SK-N-SH (cell line): Measurements from ENCODE around the gene DUSP16. TPM values are rescaled to one million over a fixed set of nuclear protein-coding genes. Genes with fewer than 3 reads are reported as not detected.

Experiments
- CTCF ChIA-PET: fragments of 300-600, 350-600 bp; formaldehyde crosslinking; extraction: SDS; loops from one replicate; lab custom pipeline; 2021; lab: Yijun Ruan, JAX
- POLR2A ChIA-PET: fragments of 350-600 bp; sonication (Branson Sonifier 250); formaldehyde crosslinking; extraction: SDS; loops from one replicate; lab custom pipeline; 2020; ENCODE audit warnings: antibody characterized with exemption, inconsistent platforms; lab: Yijun Ruan, JAX
- DNase-seq: peaks from one replicate; pipeline ENCODE4 v3.0.0; 2012
- H2AFZ ChIP-seq: fragments of 200-600 bp; sonication (generic); 2 replicates; pipeline ENCODE4 v1.8.1; 2016; ENCODE audit warnings: antibody characterized with exemption, mild to moderate bottlenecking, low read depth
- H3F3A ChIP-seq: fragments of 200-600 bp; sonication (generic); replicated peaks from 2 replicates; pipeline ENCODE3; 2016; ENCODE audit warnings: antibody characterized with exemption, mild to moderate bottlenecking; ENCODE audit not compliant: insufficient read depth
- H3K27ac ChIP-seq, 2 experiments: fragments of 200-500 bp in 1 of 2; fragments of 200-600 bp in 1 of 2; sonication (Bioruptor generic) in 1 of 2; sonication (generic), shearing (Covaris generic) in 1 of 2; 2 replicates each; pipeline versions ENCODE4 v1.5.1 to v1.6.1; 2014 to 2016; ENCODE audit warnings: low read depth in 2 of 2, inconsistent platforms in 1 of 2, low read length in 1 of 2, mild to moderate bottlenecking in 1 of 2, mixed read lengths in 1 of 2
- H3K27me3 ChIP-seq: fragments of 200-600 bp; sonication (generic), shearing (Covaris generic); 2 replicates; pipeline ENCODE4 v1.6.1; 2016; ENCODE audit warnings: mixed run types; ENCODE audit not compliant: insufficient read depth
- H3K36me3 ChIP-seq, 2 experiments: fragments of 200-500 bp in 1 of 2; fragments of 200-600 bp in 1 of 2; sonication (Bioruptor generic) in 1 of 2; sonication (generic) in 1 of 2; replicated peaks in 1 of 2; 2 replicates each; pipeline versions ENCODE3 to v1.5.1; 2014 to 2016; ENCODE audit warnings: low read length in 1 of 2, mild to moderate bottlenecking in 1 of 2; ENCODE audit not compliant: insufficient read depth in 2 of 2, control insufficient read depth in 1 of 2
- H3K4me1 ChIP-seq, 2 experiments: fragments of 200-500 bp in 1 of 2; fragments of 200-600 bp in 1 of 2; sonication (Bioruptor generic) in 1 of 2; sonication (generic), shearing (Covaris generic) in 1 of 2; 2 replicates each; pipeline versions ENCODE4 v1.5.1 to v1.6.1; 2014 to 2016; ENCODE audit warnings: low read depth in 1 of 2, low read length in 1 of 2, mixed run types in 1 of 2; ENCODE audit not compliant: insufficient read depth in 2 of 2, control insufficient read depth in 1 of 2
- H3K4me2 ChIP-seq: fragments of 200-600 bp; sonication (generic), shearing (Covaris generic); 2 replicates; pipeline ENCODE4 v1.6.1; 2017; ENCODE audit warnings: mixed run types
- H3K4me3 ChIP-seq, 2 experiments: fragments of 200-500 bp in 1 of 2; fragments of 200-600 bp in 1 of 2; sonication (Bioruptor generic) in 1 of 2; sonication (generic), shearing (Covaris generic) in 1 of 2; 2 replicates each; pipeline versions ENCODE4 v1.5.1 to v1.8.1; 2014 to 2016; ENCODE audit warnings: low read depth in 2 of 2, inconsistent platforms in 1 of 2, low read length in 1 of 2, mild to moderate bottlenecking in 1 of 2, mixed read lengths in 1 of 2, moderate library complexity in 1 of 2
- H3K79me2 ChIP-seq: fragments of 200-600 bp; sonication (generic); 2 replicates; pipeline ENCODE4 v1.8.1; 2017; ENCODE audit warnings: mild to moderate bottlenecking; ENCODE audit not compliant: insufficient read depth
- H3K9ac ChIP-seq: fragments of 200-600 bp; sonication (generic); 2 replicates; pipeline ENCODE4 v1.6.1; 2017; ENCODE audit warnings: mixed run types
- H3K9me2 ChIP-seq: fragments of 200-600 bp; sonication (generic); 2 replicates; pipeline ENCODE4 v1.6.1; 2017; ENCODE audit warnings: mixed run types
- H3K9me3 ChIP-seq: fragments of 200-600 bp; sonication (generic); 2 replicates; pipeline ENCODE4 v1.6.1; 2017; ENCODE audit warnings: mixed run types, mild to moderate bottlenecking, moderate library complexity
- H4K20me1 ChIP-seq: fragments of 200-600 bp; sonication (generic); 2 replicates; pipeline ENCODE4 v1.6.1; 2017; ENCODE audit warnings: mild to moderate bottlenecking, mixed run types; ENCODE audit not compliant: insufficient read depth
- CHD2 ChIP-seq: fragments of 150-350 bp; IDR thresholded peaks from 2 replicates; pipeline ENCODE4 v1.6.1; 2018; ENCODE audit warnings: low read length; ENCODE audit not compliant: partially characterized antibody
- EZH2phosphoT487 ChIP-seq: fragments of 200-600 bp; sonication (generic); IDR thresholded peaks from 2 replicates; pipeline ENCODE4 v1.6.1; 2017; ENCODE audit warnings: low read depth, mixed run types, mild to moderate bottlenecking, antibody characterized with exemption, moderate library complexity, borderline replicate concordance
- FOSL2 ChIP-seq: IDR thresholded peaks from 2 replicates; pipeline ENCODE4 v1.4.0; 2012; ENCODE audit warnings: low read depth, mild to moderate bottlenecking, moderate library complexity, borderline replicate concordance
- FOXM1 ChIP-seq: IDR thresholded peaks from 2 replicates; pipeline ENCODE4 v1.4.0; 2012; ENCODE audit warnings: low read depth, mild to moderate bottlenecking
- GABPA ChIP-seq: IDR thresholded peaks from 2 replicates; pipeline ENCODE4 v1.4.0; 2012; ENCODE audit warnings: low read depth, mild to moderate bottlenecking
- GATA2 ChIP-seq: sonication (generic); formaldehyde crosslinking; IDR thresholded peaks from 2 replicates; pipeline ENCODE4 v1.5.0; 2020; ENCODE audit warnings: mild to moderate bottlenecking, missing genetic modification reagents
- JUND ChIP-seq: IDR thresholded peaks from 2 replicates; pipeline ENCODE4 v1.4.0; 2012
- NFIC ChIP-seq: IDR thresholded peaks from 2 replicates; pipeline ENCODE4 v1.4.0; 2012; ENCODE audit warnings: borderline replicate concordance
- NRF1 ChIP-seq: IDR thresholded peaks from 2 replicates; pipeline ENCODE4 v1.6.1; 2012; ENCODE audit warnings: low read depth, mild to moderate bottlenecking, low read length
- RAD21 ChIP-seq: IDR thresholded peaks from 2 replicates; pipeline ENCODE4 v1.6.1; 2012; ENCODE audit warnings: mild to moderate bottlenecking, low read length
- RFX5 ChIP-seq: IDR thresholded peaks from 2 replicates; pipeline ENCODE4 v1.6.1; 2012; ENCODE audit warnings: mild to moderate bottlenecking, improper control_type of control experiment, low read length
- TAF1 ChIP-seq: IDR thresholded peaks from 2 replicates; pipeline ENCODE4 v1.6.1; 2012; ENCODE audit warnings: low read depth, mild to moderate bottlenecking, low read length, moderate library complexity, borderline replicate concordance
- TCF12 ChIP-seq: IDR thresholded peaks from 2 replicates; pipeline ENCODE4 v1.4.0; 2012
- TEAD4 ChIP-seq: IDR thresholded peaks from 2 replicates; pipeline ENCODE4 v1.4.0; 2012; ENCODE audit warnings: mild to moderate bottlenecking, borderline replicate concordance; ENCODE audit not compliant: insufficient read depth
- WGBS: methylation state at CpG from one replicate; pipeline ENCODE4 v1.1.6; 2017; ENCODE audit warnings: low lambda C conversion rate; 5-methylcytosine and 5-hydroxymethylcytosine counted together
- polyA plus RNA-seq, 3 experiments: library from polyadenylated mRNA; depleted of rRNA; stranded (reverse); fragments of >200 nt; gene quantifications; 2 replicates each; pipeline ENCODE4 v1.2.3, GENCODE V29; 2012
- TF ChIP-seq, protein P1 (sequence below): IDR thresholded peaks from 2 replicates; pipeline ENCODE4 v1.4.0; 2012; ENCODE audit warnings: low read depth
- TF ChIP-seq, protein P2 (sequence below): fragments of 200-600 bp; sonication (generic); IDR thresholded peaks from 2 replicates; pipeline ENCODE4 v1.6.1; 2017; ENCODE audit warnings: antibody characterized with exemption, mild to moderate bottlenecking, moderate library complexity
- TF ChIP-seq, protein P3 (sequence below): IDR thresholded peaks from 2 replicates; pipeline ENCODE4 v1.6.1; 2012; ENCODE audit warnings: mild to moderate bottlenecking, low read depth, low read length, moderate library complexity
- TF ChIP-seq, protein P4 (sequence below): IDR thresholded peaks from 2 replicates; pipeline ENCODE4 v1.4.0; 2012; ENCODE audit warnings: low read depth, borderline replicate concordance

DUSP16 gene
- polyA plus RNA-seq, 1 of the 3 experiments (the other 2 are of a cell fraction) = 7.1 TPM

DNA sequence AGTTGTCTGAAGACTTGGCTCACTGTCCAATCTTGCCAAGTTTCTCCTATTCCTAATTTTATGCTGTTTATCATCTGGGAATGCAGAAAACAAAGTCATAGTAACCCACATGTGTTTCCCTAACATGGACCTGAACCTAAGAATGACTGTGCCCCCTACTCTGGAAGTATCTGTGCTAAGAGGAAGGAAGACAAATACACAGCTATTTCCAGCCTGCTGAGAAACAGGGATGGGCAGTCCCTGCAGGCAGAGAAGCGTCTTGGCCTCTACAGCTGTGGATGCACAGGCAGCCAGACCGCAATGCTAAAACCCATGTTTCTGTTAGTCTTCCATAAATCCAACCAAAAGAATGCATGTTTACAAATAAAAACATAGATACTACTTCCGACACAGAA, 56.2 kb downstream of the DUSP16 start:
- H3K27ac ChIP-seq = peak overlapping the region; percentile 98 to 100
- DNase-seq = no peak
- peaks cover 79% of the 10 kb centered on the region for H3K79me2 ChIP-seq
- H3K4me1 ChIP-seq = peaks cover 49 to 53% of the 10 kb centered on the region in 2 experiments
- peaks cover 53% of the 10 kb centered on the region for H3F3A ChIP-seq
- ChIA-PET POLR2A (interaction anchor here (1.0 kb wide), 1 partner anchor 56 kb away, joined by 3 read pairs; the partner anchor contains the start of gene DUSP16), CTCF (interaction anchor here (1.0 to 2.6 kb wide), 6 partner anchors 10 to 150 kb away, joined by 3 to 14 read pairs (median 4); partner anchors contain the start of gene DUSP16)
- no peaks in the 10 kb centered on the region for H3K9me2 ChIP-seq
- H3K9me3 ChIP-seq = no peaks in the 10 kb centered on the region
- 54% methylated on average over 3 of the region's 3 CpGs for WGBS
- TF ChIP-seq TEAD4 (no peak), GABPA (no peak), GATA2 (CRISPR knock-in tag) (no peak), CHD2 (no peak), NFIC (no peak), NRF1 (no peak)
- TF ChIP-seq, protein P1, sequence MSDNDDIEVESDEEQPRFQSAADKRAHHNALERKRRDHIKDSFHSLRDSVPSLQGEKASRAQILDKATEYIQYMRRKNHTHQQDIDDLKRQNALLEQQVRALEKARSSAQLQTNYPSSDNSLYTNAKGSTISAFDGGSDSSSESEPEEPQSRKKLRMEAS = no peak
- peak overlapping the region; percentile 73 for H3K4me2 ChIP-seq
- no peaks in the 10 kb centered on the region for H4K20me1 ChIP-seq
- peak overlapping the region; percentile 69 for H2AFZ ChIP-seq
- peak overlapping the region; percentile 27 to 51 for H3K4me3 ChIP-seq
- peaks cover 3 to 5% of the 10 kb centered on the region in 2 experiments for H3K36me3 ChIP-seq
- H3K27me3 ChIP-seq = no peaks in the 10 kb centered on the region
- peak overlapping the region; percentile 73 for H3K9ac ChIP-seq

GRCh38 chr12:12505544-12506495, 56.8 kb downstream of the DUSP16 start:
- Histone ChIP-seq H3K9me3 (no peaks in the 10 kb centered on the region), H3K4me2 (peak overlapping the region; percentile 73), H3K9ac (peak overlapping the region; percentile 73), H3F3A (peaks cover 46% of the 10 kb centered on the region), H3K27me3 (no peaks in the 10 kb centered on the region), H3K79me2 (peaks cover 86% of the 10 kb centered on the region), H3K36me3 (peaks cover 3 to 5% of the 10 kb centered on the region in 2 experiments), H2AFZ (peak overlapping the region; percentile 69), H3K4me3 (peak overlapping the region; percentile 27 to 51; a peak in 3 of 4 replicates), H3K27ac (peak overlapping the region; percentile 98 to 100), H3K4me1 (peaks cover 42 to 46% of the 10 kb centered on the region in 2 experiments), H4K20me1 (no peaks in the 10 kb centered on the region), H3K9me2 (no peaks in the 10 kb centered on the region)
- WGBS = 13% methylated on average over 11 of the region's 11 CpGs
- ChIA-PET CTCF (interaction anchor here (0.8 to 2.6 kb wide), 7 partner anchors 9 to 150 kb away, joined by 3 to 14 read pairs (median 4); partner anchors contain the start of gene DUSP16), POLR2A (interaction anchor here (1.0 kb wide), 1 partner anchor 57 kb away, joined by 3 read pairs; the partner anchor contains the start of gene DUSP16)
- peak; percentile 77 for DNase-seq
- TF ChIP-seq, protein P2, sequence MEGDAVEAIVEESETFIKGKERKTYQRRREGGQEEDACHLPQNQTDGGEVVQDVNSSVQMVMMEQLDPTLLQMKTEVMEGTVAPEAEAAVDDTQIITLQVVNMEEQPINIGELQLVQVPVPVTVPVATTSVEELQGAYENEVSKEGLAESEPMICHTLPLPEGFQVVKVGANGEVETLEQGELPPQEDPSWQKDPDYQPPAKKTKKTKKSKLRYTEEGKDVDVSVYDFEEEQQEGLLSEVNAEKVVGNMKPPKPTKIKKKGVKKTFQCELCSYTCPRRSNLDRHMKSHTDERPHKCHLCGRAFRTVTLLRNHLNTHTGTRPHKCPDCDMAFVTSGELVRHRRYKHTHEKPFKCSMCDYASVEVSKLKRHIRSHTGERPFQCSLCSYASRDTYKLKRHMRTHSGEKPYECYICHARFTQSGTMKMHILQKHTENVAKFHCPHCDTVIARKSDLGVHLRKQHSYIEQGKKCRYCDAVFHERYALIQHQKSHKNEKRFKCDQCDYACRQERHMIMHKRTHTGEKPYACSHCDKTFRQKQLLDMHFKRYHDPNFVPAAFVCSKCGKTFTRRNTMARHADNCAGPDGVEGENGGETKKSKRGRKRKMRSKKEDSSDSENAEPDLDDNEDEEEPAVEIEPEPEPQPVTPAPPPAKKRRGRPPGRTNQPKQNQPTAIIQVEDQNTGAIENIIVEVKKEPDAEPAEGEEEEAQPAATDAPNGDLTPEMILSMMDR = no peak
- no peak for TF ChIP-seq GABPA
- TF ChIP-seq NRF1 = no peak
- TF ChIP-seq, protein P3, sequence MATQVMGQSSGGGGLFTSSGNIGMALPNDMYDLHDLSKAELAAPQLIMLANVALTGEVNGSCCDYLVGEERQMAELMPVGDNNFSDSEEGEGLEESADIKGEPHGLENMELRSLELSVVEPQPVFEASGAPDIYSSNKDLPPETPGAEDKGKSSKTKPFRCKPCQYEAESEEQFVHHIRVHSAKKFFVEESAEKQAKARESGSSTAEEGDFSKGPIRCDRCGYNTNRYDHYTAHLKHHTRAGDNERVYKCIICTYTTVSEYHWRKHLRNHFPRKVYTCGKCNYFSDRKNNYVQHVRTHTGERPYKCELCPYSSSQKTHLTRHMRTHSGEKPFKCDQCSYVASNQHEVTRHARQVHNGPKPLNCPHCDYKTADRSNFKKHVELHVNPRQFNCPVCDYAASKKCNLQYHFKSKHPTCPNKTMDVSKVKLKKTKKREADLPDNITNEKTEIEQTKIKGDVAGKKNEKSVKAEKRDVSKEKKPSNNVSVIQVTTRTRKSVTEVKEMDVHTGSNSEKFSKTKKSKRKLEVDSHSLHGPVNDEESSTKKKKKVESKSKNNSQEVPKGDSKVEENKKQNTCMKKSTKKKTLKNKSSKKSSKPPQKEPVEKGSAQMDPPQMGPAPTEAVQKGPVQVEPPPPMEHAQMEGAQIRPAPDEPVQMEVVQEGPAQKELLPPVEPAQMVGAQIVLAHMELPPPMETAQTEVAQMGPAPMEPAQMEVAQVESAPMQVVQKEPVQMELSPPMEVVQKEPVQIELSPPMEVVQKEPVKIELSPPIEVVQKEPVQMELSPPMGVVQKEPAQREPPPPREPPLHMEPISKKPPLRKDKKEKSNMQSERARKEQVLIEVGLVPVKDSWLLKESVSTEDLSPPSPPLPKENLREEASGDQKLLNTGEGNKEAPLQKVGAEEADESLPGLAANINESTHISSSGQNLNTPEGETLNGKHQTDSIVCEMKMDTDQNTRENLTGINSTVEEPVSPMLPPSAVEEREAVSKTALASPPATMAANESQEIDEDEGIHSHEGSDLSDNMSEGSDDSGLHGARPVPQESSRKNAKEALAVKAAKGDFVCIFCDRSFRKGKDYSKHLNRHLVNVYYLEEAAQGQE = no peak
- peak; percentile 84 for TF ChIP-seq FOXM1
- TF ChIP-seq JUND = peak; percentile 87
- peak; percentile 92 for TF ChIP-seq GATA2 (CRISPR knock-in tag)
- TF ChIP-seq EZH2phosphoT487 = no peak
- TF ChIP-seq, protein P4, sequence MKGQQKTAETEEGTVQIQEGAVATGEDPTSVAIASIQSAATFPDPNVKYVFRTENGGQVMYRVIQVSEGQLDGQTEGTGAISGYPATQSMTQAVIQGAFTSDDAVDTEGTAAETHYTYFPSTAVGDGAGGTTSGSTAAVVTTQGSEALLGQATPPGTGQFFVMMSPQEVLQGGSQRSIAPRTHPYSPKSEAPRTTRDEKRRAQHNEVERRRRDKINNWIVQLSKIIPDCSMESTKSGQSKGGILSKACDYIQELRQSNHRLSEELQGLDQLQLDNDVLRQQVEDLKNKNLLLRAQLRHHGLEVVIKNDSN = no peak
- peak; percentile 46; the same call in 1 of the 2 replicates for TF ChIP-seq FOSL2
- peak; percentile 30; the same call in 1 of the 2 replicates for TF ChIP-seq RFX5
- peak; percentile 53 for TF ChIP-seq RAD21
- peak; percentile 63; the same call in 1 of the 2 replicates for TF ChIP-seq TEAD4
- TF ChIP-seq TAF1 = no peak; the same call in 1 of the 2 replicates
- TF ChIP-seq TCF12 = peak; percentile 99
- TF ChIP-seq, protein P1 = peak; percentile 84
